OCI-LY7 (cell line): ENCODE measurements around the gene AFG3L2. TPM values are rescaled to one million over a fixed set of nuclear protein-coding genes. Genes with fewer than 3 reads are reported as not detected.

Source experiments
- BruUV-seq: library from RNA; stranded (reverse); fragments of 400-500 nt; replicated peaks from 2 replicates; lab custom pipeline; 2021; lab: Mats Ljungman, UMichigan
- CTCF ChIA-PET: fragments of 300-600 bp; sonication (Branson Sonifier 250); formaldehyde crosslinking; loops from one replicate; lab custom pipeline; 2022; ENCODE audit warnings: antibody characterized with exemption; ENCODE audit not compliant: unreplicated experiment; lab: Charles Lee
- POLR2A ChIA-PET: fragments of 300-600 bp; sonication (Branson Sonifier 250); formaldehyde crosslinking; loops from one replicate; lab custom pipeline; 2022; ENCODE audit warnings: antibody characterized with exemption; lab: Charles Lee
- DNase-seq: peaks from one replicate; pipeline ENCODE4 v3.0.0-alpha.2; 2015; ENCODE audit warnings: low spot score
- H2AFZ ChIP-seq: fragments of 200-600 bp; sonication (generic), shearing (Covaris generic); 2 replicates; pipeline ENCODE4 v1.6.1; 2014; ENCODE audit warnings: mild to moderate bottlenecking, antibody characterized with exemption, low read length, moderate library complexity
- H3K27ac ChIP-seq: fragments of 200-600 bp; sonication (generic); 2 replicates; pipeline ENCODE4 v1.5.1; 2014; ENCODE audit warnings: mixed run types, low read depth, mild to moderate bottlenecking, moderate library complexity, low read length, inconsistent platforms; ENCODE audit not compliant: poor library complexity, severe bottlenecking
- H3K36me3 ChIP-seq: fragments of 200-600 bp; sonication (generic); 2 replicates; pipeline ENCODE4 v1.6.1; 2014; ENCODE audit warnings: mild to moderate bottlenecking, antibody characterized with exemption, low read length, moderate library complexity, mixed read lengths; ENCODE audit not compliant: insufficient read depth
- H3K4me1 ChIP-seq: fragments of 200-600 bp; sonication (generic); 2 replicates; pipeline ENCODE4 v1.5.1; 2014; ENCODE audit warnings: mild to moderate bottlenecking, low read length; ENCODE audit not compliant: insufficient read depth, poor library complexity, severe bottlenecking
- H3K4me2 ChIP-seq: fragments of 200-600 bp; sonication (generic); 2 replicates; pipeline ENCODE4 v1.6.1; 2014; ENCODE audit warnings: mild to moderate bottlenecking, low read length
- H3K4me3 ChIP-seq: fragments of 200-600 bp; sonication (generic); 2 replicates; pipeline ENCODE4 v1.5.1; 2014; ENCODE audit warnings: mild to moderate bottlenecking, low read depth, low read length; ENCODE audit not compliant: poor library complexity, severe bottlenecking
- H3K79me2 ChIP-seq: fragments of 200-600 bp; sonication (generic); 2 replicates; pipeline ENCODE4 v1.6.1; 2016; ENCODE audit warnings: low read depth, mild to moderate bottlenecking, low read length, moderate library complexity, mixed read lengths; ENCODE audit not compliant: insufficient read depth
- H3K9me2 ChIP-seq: fragments of 200-600 bp; sonication (generic); 2 replicates; pipeline ENCODE4 v1.6.1; 2016; ENCODE audit warnings: mild to moderate bottlenecking, low read length, mixed read lengths; ENCODE audit not compliant: insufficient read depth
- H3K9me3 ChIP-seq: fragments of 200-600 bp; sonication (generic); 2 replicates; pipeline ENCODE4 v1.6.1; 2014; ENCODE audit warnings: mild to moderate bottlenecking, mixed run types, low read length, mixed read lengths
- H4K20me1 ChIP-seq: fragments of 200-600 bp; sonication (generic); 2 replicates; pipeline ENCODE4 v1.6.1; 2014; ENCODE audit warnings: mild to moderate bottlenecking, antibody characterized with exemption, low read length, moderate library complexity, mixed read lengths; ENCODE audit not compliant: insufficient read depth
- CTCF ChIP-seq: fragments of 200-600 bp; sonication (generic); conservative IDR thresholded peaks from 2 replicates; pipeline ENCODE4 v1.5.1; 2014; ENCODE audit warnings: mild to moderate bottlenecking, antibody characterized with exemption, low read length, moderate library complexity, mixed read lengths
- EZH2phosphoT487 ChIP-seq: fragments of 200-600 bp; sonication (generic); IDR thresholded peaks from 2 replicates; pipeline ENCODE4 v1.6.1; 2018; ENCODE audit warnings: low read depth, borderline replicate concordance, mild to moderate bottlenecking, mixed run types, antibody characterized with exemption, low read length, moderate library complexity, mixed read lengths
- intact Hi-C: fragments of 100-400 bp; cut with micrococcal nuclease; formaldehyde crosslinking; loops from one replicate; pipeline ENCODE4 v1.10.0; 2022; ENCODE audit not compliant: unreplicated experiment
- total RNA-seq, 2 experiments: library from RNA; depleted of rRNA in 1 of 2; stranded (reverse); fragments of >200 nt in 1 of 2; shearing (Covaris generic) in 1 of 2; gene quantifications; 2 replicates each; pipeline ENCODE4 v1.2.3, GENCODE V29; 2014 to 2022

Gene AFG3L2
- total RNA-seq, 2 experiments from 2014 or later = 44.8 to 72.7 TPM

- CTCF ChIA-PET = no interaction called here
- POLR2A ChIA-PET = no interaction called here
- H3K79me2 ChIP-seq = no peaks in the 10 kb centered on the region
- TF ChIP-seq CTCF = no peak
- no peak for TF ChIP-seq EZH2phosphoT487
- H3K4me2 ChIP-seq = no peak overlapping the region
- no peak for DNase-seq
- intact Hi-C loops = no loop called here
- H3K36me3 ChIP-seq = no peaks in the 10 kb centered on the region
- H3K27ac ChIP-seq = no peak overlapping the region
- H3K9me3 ChIP-seq = no peaks in the 10 kb centered on the region
- no peak overlapping the region for H3K4me3 ChIP-seq
- no TSS peak for BruUV-seq
- H3K9me2 ChIP-seq = no peaks in the 10 kb centered on the region
- H4K20me1 ChIP-seq = no peaks in the 10 kb centered on the region
- H2AFZ ChIP-seq = no peak overlapping the region
- no peaks in the 10 kb centered on the region for H3K4me1 ChIP-seq
Measured at GRCh38 chr18:12287131-12287681, 89.8 kb downstream of the AFG3L2 start.

DNA sequence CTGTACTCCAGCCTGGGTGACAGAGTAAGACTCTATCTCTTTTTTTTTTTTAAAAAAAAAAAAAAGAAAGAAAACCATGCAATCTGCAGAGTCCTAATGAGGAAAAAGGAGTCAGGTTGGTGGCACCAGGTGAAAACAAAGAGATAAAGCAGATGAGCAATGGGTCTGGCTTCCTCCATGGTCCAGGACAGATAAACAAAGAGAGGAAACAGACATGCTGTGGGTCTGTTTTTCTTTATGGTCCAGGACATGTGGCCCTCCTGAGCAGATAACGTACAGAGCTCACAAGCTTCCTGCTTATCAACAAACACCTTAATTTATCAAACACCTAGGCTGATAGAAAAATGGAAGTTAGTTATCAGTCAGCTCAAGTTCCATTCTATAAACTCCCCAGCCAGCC lies 93.4 kb downstream of the AFG3L2 start:
- Histone ChIP-seq H2AFZ (no peak overlapping the region), H3K4me1 (no peaks in the 10 kb centered on the region), H3K27ac (no peak overlapping the region), H3K4me3 (no peak overlapping the region), H3K79me2 (no peaks in the 10 kb centered on the region), H3K4me2 (no peak overlapping the region), H3K9me2 (no peaks in the 10 kb centered on the region), H4K20me1 (no peaks in the 10 kb centered on the region), H3K36me3 (no peaks in the 10 kb centered on the region), H3K9me3 (no peaks in the 10 kb centered on the region)
- no TSS peak for BruUV-seq
- ChIA-PET CTCF (no interaction called here), POLR2A (interaction anchor here (0.5 to 0.6 kb wide), 3 partner anchors 13 to 800 kb away, joined by 3 to 4 read pairs (median 3); no protein-coding TSS in a partner anchor)
- no peak for TF ChIP-seq EZH2phosphoT487
- TF ChIP-seq CTCF = no peak
- intact Hi-C loops = no loop called here
- DNase-seq = no peak

DNA sequence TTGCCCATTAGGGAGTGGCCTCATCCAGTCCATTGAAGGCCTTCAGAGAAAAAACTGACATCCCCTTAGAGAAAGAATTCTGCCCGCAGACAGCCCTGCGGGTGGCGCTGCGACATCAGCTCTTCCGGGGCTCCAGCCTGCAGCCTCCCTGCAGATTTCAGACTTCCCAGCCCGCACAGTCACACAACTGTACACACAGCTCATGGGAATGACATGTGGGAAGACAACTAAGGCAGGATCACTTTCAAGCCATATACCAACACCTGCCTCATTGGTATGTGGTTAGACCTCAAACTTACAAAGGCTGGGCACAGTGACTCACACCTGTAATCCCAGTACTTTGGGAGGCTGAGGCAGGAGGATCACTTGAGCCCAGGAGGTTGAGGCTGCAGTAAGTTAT lies 93.8 kb downstream of the AFG3L2 start:
- Histone ChIP-seq H3K4me1 (no peaks in the 10 kb centered on the region), H4K20me1 (no peaks in the 10 kb centered on the region), H3K9me2 (no peaks in the 10 kb centered on the region), H3K79me2 (no peaks in the 10 kb centered on the region), H3K36me3 (no peaks in the 10 kb centered on the region), H3K9me3 (no peaks in the 10 kb centered on the region), H2AFZ (no peak overlapping the region), H3K4me2 (no peak overlapping the region), H3K4me3 (no peak overlapping the region), H3K27ac (no peak overlapping the region)
- no TSS peak for BruUV-seq
- intact Hi-C loops = no loop called here
- ChIA-PET CTCF (no interaction called here), POLR2A (interaction anchor here (0.6 kb wide), 1 partner anchor 800 kb away, joined by 3 read pairs; no protein-coding TSS in a partner anchor)
- no peak for DNase-seq
- peak; percentile 34; the same call in 1 of the 2 replicates for TF ChIP-seq CTCF
- TF ChIP-seq EZH2phosphoT487 = no peak
